ENCODE measurements around the gene HFM1. TPM values are rescaled to one million over a fixed set of nuclear protein-coding genes. Genes with fewer than 3 reads are reported as not detected.

Gene HFM1
- total and polyA plus RNA-seq, 8 donors = 0.40 to 16.5 (median 0.44) TPM; not detected in 4

DNA sequence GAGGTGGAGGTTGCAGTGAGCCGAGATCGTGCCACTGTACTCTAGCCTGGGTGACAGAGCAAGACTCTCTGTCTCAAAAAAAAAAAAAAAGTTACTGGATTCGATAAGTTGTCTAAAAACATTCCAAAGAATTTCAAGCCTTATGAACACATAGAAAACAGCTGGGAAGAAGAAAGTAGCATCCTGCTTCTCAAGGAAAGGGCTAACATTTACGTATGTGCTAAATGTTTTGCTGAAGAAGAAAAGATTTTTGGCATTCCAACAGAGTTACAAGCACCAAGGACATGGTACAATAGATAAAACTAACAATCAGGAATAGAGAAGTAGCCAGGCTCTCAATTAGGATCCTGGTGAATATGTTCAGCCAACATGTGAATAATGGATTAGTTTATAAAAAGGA, 69.8 kb downstream of the HFM1 start:
- intact Hi-C loops (cut with DNase I; ENCODE audit: low total_unique reads) = no loop called here
- 84 to 92% (median 88%) methylated on average over 4 of the region's 4 CpGs for WGBS, 5 donors
- DNase-seq = no peak
- Histone ChIP-seq H3K36me3 (peaks cover 0 to 1% (median 0%) of the 10 kb centered on the region in 4 donors), H3K9me3 (peaks cover 0 to 10% (median 4%) of the 10 kb centered on the region in 4 donors), H3K4me3 (no peak overlapping the region), H3K4me1 (no peaks in the 10 kb centered on the region), H3K27ac (no peak overlapping the region), H3K27me3 (peaks cover 0 to 6% (median 0%) of the 10 kb centered on the region in 3 donors)
- TF ChIP-seq POLR2AphosphoS5 (IDR thresholded peaks at IDR 0.05) (no peak), POLR2A (IDR thresholded peaks at IDR 0.05) (no peak)

DNA sequence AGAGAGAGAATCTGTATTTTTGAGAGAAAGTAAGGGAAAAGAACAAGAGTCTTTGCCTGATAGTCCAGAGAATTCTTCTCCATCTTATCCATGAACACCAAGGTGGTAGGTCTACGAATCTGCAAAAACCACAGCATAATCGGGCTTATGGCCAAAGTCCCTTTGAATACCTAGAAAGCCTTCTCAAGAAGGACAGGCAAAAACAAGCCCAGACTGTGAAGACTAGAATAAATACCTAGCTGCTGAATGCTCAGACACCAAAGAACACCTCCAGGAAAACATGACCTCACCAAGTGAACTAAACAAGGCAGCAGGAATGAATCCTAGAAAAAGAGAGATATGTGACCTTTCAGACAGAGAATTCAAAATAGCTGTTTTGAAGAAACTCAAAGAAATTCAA, 79.2 kb downstream of the HFM1 start:
- no peak overlapping the region for H3K27ac ChIP-seq
- peaks cover 0 to 13% (median 3%) of the 10 kb centered on the region in 4 donors for H3K36me3 ChIP-seq
- H3K4me1 ChIP-seq = no peaks in the 10 kb centered on the region
- no peak for DNase-seq
- intact Hi-C loops (cut with DNase I; ENCODE audit: low total_unique reads) = no loop called here
- WGBS, 5 donors = 94 to 97% (median 95%) methylated on average over 2 of the region's 2 CpGs
- H3K9me3 ChIP-seq = no peaks in the 10 kb centered on the region
- no peak for TF ChIP-seq POLR2AphosphoS5 (IDR thresholded peaks at IDR 0.05)
- TF ChIP-seq POLR2A (IDR thresholded peaks at IDR 0.05) = no peak
- TF ChIP-seq CTCF (IDR thresholded peaks at IDR 0.05) = no peak
- TF ChIP-seq EP300 (IDR thresholded peaks at IDR 0.05) = no peak
- no peak overlapping the region for H3K4me3 ChIP-seq
- no peaks in the 10 kb centered on the region for H3K27me3 ChIP-seq

- no peak for TF ChIP-seq POLR2AphosphoS5 (IDR thresholded peaks at IDR 0.05)
- H3K27me3 ChIP-seq = no peaks in the 10 kb centered on the region
- no peak overlapping the region for H3K4me3 ChIP-seq
- H3K4me1 ChIP-seq = no peaks in the 10 kb centered on the region
- WGBS, 5 donors = 63 to 82% (median 76%) methylated on average over 2 of the region's 2 CpGs
- H3K9me3 ChIP-seq = peaks cover 0 to 8% (median 0%) of the 10 kb centered on the region in 4 donors
- intact Hi-C loops (cut with DNase I; ENCODE audit: low total_unique reads) = no loop called here
- no peak overlapping the region for H3K27ac ChIP-seq
- H3K36me3 ChIP-seq = peaks cover 0 to 7% (median 0%) of the 10 kb centered on the region in 4 donors
- DNase-seq = no peak
These were observed 90.0 kb downstream of the HFM1 start for GRCh38 chr1:91314643-91315042.

- 67 to 86% (median 76%) methylated on average over 2 of the region's 2 CpGs for WGBS, 5 donors
- Histone ChIP-seq H3K9me3 (peaks cover 0 to 33% (median 9%) of the 10 kb centered on the region in 4 donors), H3K27me3 (no peaks in the 10 kb centered on the region), H3K36me3 (peaks cover 0 to 7% (median 0%) of the 10 kb centered on the region in 4 donors), H3K4me3 (no peak overlapping the region), H3K27ac (no peak overlapping the region), H3K4me1 (no peaks in the 10 kb centered on the region)
- TF ChIP-seq POLR2A (IDR thresholded peaks at IDR 0.05) (no peak), EP300 (IDR thresholded peaks at IDR 0.05) (no peak), POLR2AphosphoS5 (IDR thresholded peaks at IDR 0.05) (no peak), CTCF (IDR thresholded peaks at IDR 0.05) (no peak)
- DNase-seq = no peak
- intact Hi-C loops (cut with DNase I; ENCODE audit: low total_unique reads) = no loop called here
These were observed 93.0 kb downstream of the HFM1 start for GRCh38 chr1:91311672-91312071.

DNA sequence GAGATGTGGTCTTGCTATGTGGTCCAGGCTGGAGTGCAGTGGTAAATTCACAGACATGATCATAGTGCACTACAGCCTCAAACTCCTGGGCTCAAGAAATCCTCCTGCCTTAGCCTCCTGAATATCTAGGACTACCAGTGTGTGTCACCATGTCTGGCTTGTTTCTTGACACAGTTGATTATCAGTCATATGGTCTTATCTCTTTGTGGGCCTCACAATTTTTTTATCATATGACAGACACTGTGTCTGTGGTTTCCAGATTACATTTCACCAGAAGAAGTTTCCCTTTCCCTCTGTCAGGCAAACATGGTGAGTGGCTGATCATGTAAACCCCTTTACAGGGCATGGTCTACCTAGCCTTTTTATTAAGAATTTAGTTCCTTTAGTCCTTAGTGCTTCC, 96.1 kb downstream of the HFM1 start:
- no peak for DNase-seq
- H3K9me3 ChIP-seq = peaks cover 0 to 33% (median 10%) of the 10 kb centered on the region in 4 donors
- no peaks in the 10 kb centered on the region for H3K4me1 ChIP-seq
- no peak for TF ChIP-seq POLR2AphosphoS5 (IDR thresholded peaks at IDR 0.05)
- TF ChIP-seq POLR2A (IDR thresholded peaks at IDR 0.05) = no peak
- TF ChIP-seq EP300 (IDR thresholded peaks at IDR 0.05) = no peak
- TF ChIP-seq CTCF (IDR thresholded peaks at IDR 0.05) = no peak
- no peak overlapping the region for H3K27ac ChIP-seq
- no peaks in the 10 kb centered on the region for H3K27me3 ChIP-seq
- intact Hi-C loops (cut with DNase I; ENCODE audit: low total_unique reads) = no loop called here
- peaks cover 0 to 7% (median 0%) of the 10 kb centered on the region in 4 donors for H3K36me3 ChIP-seq
- H3K4me3 ChIP-seq = no peak overlapping the region
